ENCODE data around the gene RABEP1.

RABEP1 gene

DNA sequence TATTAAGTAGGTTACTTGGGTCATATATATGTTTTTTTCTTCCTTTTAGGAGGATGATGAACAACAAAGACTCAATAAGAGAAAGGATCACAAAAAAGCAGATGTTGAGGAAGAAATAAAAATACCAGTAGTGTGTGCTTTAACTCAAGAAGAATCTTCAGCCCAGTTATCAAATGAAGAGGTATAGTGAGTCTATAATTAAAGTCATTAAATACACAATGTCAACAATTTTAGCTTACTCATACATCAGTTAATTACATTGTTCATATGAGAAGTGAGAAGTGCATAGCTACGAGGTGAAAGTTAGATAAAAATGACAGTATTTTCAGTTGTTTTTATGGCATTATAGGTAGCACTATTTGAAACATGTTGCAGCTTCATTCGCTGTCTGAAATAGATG lies 72.2 kb downstream of the RABEP1 start:
- Histone ChIP-seq H3K4me1 (ENCODE audit: low read length) (no peaks in the 10 kb centered on the region), H3K4me2 (ENCODE audit: low read length) (no peak overlapping the region), H3K9me3 (ENCODE audit: insufficient read depth, low read length) (no peaks in the 10 kb centered on the region), H3K9ac (ENCODE audit: low read length) (no peak overlapping the region), H2AFZ (ENCODE audit: low read depth, low read length) (no peak overlapping the region), H3K27ac (ENCODE audit: low read length) (no peak overlapping the region), H3K79me2 (ENCODE audit: low read length) (no peaks in the 10 kb centered on the region), H3K36me3 (replicated peaks; ENCODE audit: low read depth, low read length) (peaks cover 14% of the 10 kb centered on the region), H4K20me1 (ENCODE audit: insufficient read depth, low read length) (no peaks in the 10 kb centered on the region), H3K4me3 (ENCODE audit: low read length) (no peak overlapping the region), H3K27me3 (ENCODE audit: low read depth, low read length) (no peaks in the 10 kb centered on the region)
- TF ChIP-seq, protein P1, sequence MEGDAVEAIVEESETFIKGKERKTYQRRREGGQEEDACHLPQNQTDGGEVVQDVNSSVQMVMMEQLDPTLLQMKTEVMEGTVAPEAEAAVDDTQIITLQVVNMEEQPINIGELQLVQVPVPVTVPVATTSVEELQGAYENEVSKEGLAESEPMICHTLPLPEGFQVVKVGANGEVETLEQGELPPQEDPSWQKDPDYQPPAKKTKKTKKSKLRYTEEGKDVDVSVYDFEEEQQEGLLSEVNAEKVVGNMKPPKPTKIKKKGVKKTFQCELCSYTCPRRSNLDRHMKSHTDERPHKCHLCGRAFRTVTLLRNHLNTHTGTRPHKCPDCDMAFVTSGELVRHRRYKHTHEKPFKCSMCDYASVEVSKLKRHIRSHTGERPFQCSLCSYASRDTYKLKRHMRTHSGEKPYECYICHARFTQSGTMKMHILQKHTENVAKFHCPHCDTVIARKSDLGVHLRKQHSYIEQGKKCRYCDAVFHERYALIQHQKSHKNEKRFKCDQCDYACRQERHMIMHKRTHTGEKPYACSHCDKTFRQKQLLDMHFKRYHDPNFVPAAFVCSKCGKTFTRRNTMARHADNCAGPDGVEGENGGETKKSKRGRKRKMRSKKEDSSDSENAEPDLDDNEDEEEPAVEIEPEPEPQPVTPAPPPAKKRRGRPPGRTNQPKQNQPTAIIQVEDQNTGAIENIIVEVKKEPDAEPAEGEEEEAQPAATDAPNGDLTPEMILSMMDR (IDR thresholded peaks at IDR 0.05; ENCODE audit: low read depth, low read length): no peak

DNA sequence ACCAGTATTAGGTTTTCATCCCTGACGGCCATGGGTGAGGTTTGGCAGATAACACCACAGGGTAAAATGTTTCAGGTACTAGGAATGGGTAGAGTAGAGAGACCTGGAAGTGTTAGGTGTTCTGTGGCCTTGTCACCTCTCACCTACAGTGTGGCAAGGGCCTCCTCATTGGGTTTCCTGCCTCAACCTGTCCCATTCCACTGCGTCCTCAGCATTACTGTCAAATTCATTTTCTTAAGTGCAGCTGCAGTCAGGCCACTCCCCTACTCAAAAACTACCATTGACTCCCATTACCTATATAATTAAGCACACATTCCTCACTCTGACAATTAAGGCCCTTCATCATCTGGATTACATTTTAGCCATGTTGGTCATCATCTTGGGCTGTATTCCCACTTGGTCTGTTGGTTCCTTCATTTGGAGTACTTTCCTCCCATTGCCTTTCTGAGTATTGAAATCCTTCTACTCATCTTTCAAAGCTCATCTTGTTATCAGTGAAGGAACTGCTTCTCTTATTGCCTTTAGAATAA lies 72.9 kb downstream of the RABEP1 start:
- Histone ChIP-seq H3K36me3 (replicated peaks; ENCODE audit: low read depth, low read length) (peaks cover 14% of the 10 kb centered on the region), H3K4me2 (ENCODE audit: low read length) (no peak overlapping the region), H3K4me3 (ENCODE audit: low read length) (no peak overlapping the region), H3K9ac (ENCODE audit: low read length) (no peak overlapping the region), H3K4me1 (ENCODE audit: low read length) (no peaks in the 10 kb centered on the region), H4K20me1 (ENCODE audit: insufficient read depth, low read length) (no peaks in the 10 kb centered on the region), H2AFZ (ENCODE audit: low read depth, low read length) (no peak overlapping the region), H3K9me3 (ENCODE audit: insufficient read depth, low read length) (no peaks in the 10 kb centered on the region), H3K27ac (ENCODE audit: low read length) (no peak overlapping the region), H3K79me2 (ENCODE audit: low read length) (no peaks in the 10 kb centered on the region), H3K27me3 (ENCODE audit: low read depth, low read length) (no peaks in the 10 kb centered on the region)
- TF ChIP-seq EZH2phosphoT487 (IDR thresholded peaks at IDR 0.05; ENCODE audit: low read depth): no peak
- TF ChIP-seq, protein P1 (IDR thresholded peaks at IDR 0.05; ENCODE audit: low read depth, low read length): no peak

DNA sequence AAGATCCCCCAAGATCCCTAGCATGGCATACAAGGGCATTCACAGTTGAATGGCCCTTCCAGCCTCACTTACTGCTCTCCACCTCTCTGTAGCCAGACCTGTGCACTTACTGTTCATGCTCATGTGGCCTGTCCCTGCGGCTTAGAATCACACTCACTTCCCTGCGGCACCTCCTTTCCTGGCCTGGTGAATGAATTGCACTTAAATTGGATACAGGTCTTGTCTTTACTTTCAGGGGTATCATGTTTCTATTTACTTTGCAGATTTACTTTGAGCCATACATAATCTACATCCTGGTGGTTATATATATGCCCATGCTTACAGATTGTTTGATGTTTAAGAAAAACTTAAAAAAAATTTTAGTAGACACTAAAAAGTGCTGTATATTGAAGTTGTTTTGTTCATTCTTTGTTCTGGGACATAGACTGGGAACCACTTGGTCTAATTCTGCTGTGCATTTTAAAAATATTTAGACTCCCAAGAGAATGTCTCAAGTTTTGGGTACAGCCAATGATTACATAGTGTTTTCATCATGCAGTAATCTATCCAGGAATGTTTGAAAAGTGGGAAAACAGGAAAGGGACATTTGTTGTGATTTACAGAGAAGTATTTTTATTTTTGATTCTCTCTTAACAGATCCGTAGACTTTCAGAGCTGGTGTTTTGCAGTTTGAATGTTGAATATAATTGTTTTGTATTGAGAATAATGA lies 73.5 kb downstream of the RABEP1 start:
- Histone ChIP-seq H3K9me3 (ENCODE audit: insufficient read depth, low read length) (no peaks in the 10 kb centered on the region), H3K4me2 (ENCODE audit: low read length) (no peak overlapping the region), H3K79me2 (ENCODE audit: low read length) (no peaks in the 10 kb centered on the region), H3K27ac (ENCODE audit: low read length) (no peak overlapping the region), H3K4me1 (ENCODE audit: low read length) (no peaks in the 10 kb centered on the region), H3K4me3 (ENCODE audit: low read length) (no peak overlapping the region), H2AFZ (ENCODE audit: low read depth, low read length) (no peak overlapping the region), H4K20me1 (ENCODE audit: insufficient read depth, low read length) (no peaks in the 10 kb centered on the region), H3K9ac (ENCODE audit: low read length) (no peak overlapping the region), H3K36me3 (replicated peaks; ENCODE audit: low read depth, low read length) (peaks cover 11% of the 10 kb centered on the region), H3K27me3 (ENCODE audit: low read depth, low read length) (no peaks in the 10 kb centered on the region)
- TF ChIP-seq, protein P1 (IDR thresholded peaks at IDR 0.05; ENCODE audit: low read depth, low read length): no peak
- TF ChIP-seq EZH2phosphoT487 (IDR thresholded peaks at IDR 0.05; ENCODE audit: low read depth): no peak

DNA sequence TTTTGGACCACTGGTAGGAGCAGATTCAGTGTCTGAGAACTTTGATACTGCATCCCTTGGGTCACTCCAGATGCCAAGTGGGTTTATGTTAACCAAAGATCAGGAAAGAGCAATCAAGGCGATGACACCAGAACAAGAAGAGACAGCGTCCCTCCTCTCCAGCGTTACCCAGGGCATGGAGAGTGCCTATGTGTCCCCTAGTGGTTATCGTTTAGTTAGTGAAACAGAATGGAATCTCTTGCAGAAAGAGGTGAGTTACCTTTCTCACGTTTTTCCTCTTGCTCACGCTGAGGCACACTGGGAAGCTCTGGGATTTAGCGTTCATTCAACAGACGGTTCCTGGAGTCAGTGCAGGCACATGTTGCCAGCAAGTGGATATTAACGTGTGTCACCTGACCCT lies 79.3 kb downstream of the RABEP1 start:
- Histone ChIP-seq H2AFZ (ENCODE audit: low read depth, low read length) (no peak overlapping the region), H3K36me3 (replicated peaks; ENCODE audit: low read depth, low read length) (peaks cover 19% of the 10 kb centered on the region), H3K79me2 (ENCODE audit: low read length) (no peaks in the 10 kb centered on the region), H3K4me1 (ENCODE audit: low read length) (no peaks in the 10 kb centered on the region), H3K4me2 (ENCODE audit: low read length) (no peak overlapping the region), H4K20me1 (ENCODE audit: insufficient read depth, low read length) (no peaks in the 10 kb centered on the region), H3K27ac (ENCODE audit: low read length) (no peak overlapping the region), H3K9me3 (ENCODE audit: insufficient read depth, low read length) (no peaks in the 10 kb centered on the region), H3K4me3 (ENCODE audit: low read length) (no peak overlapping the region), H3K9ac (ENCODE audit: low read length) (no peak overlapping the region), H3K27me3 (ENCODE audit: low read depth, low read length) (no peaks in the 10 kb centered on the region)
- TF ChIP-seq EZH2phosphoT487 (IDR thresholded peaks at IDR 0.05; ENCODE audit: low read depth): no peak
- TF ChIP-seq, protein P1 (IDR thresholded peaks at IDR 0.05; ENCODE audit: low read depth, low read length): no peak

Measured in OCI-LY3 (cell line).